Measurements from ENCODE around the gene TOR1B. TPM values are rescaled to one million over a fixed set of nuclear protein-coding genes. Genes with fewer than 3 reads are reported as not detected.
A peak's percentile ranks its signal among the peaks of the same experiment; 100 is the strongest.
"Not testable (repeated sequence)": the region's sequence is repeated elsewhere in the genome, so short reads cannot be mapped to it uniquely, and the experiment has no call there.

The TOR1B gene
- polyA plus RNA-seq, 1 experiment: 31.0 TPM

- CTCF ChIA-PET: interaction anchor here (0.6 to 1.5 kb wide), 5 partner anchors 24 to 1890 kb away, joined by 3 to 6 read pairs (median 4); no protein-coding TSS in a partner anchor
- no peak for DNase-seq (ENCODE audit: low read depth, low spot score)
- Histone ChIP-seq H3K9me3 (ENCODE audit: control insufficient read depth, insufficient read depth, low read length) (no peaks in the 10 kb centered on the region), H3K27me3 (ENCODE audit: control insufficient read depth, insufficient read depth, low read length) (peaks cover under 1% of the 10 kb centered on the region), H3K4me3 (ENCODE audit: low read depth, low read length) (no peak overlapping the region), H3K27ac (ENCODE audit: low read depth, low read length) (no peak overlapping the region)
- POLR2A ChIA-PET: interaction anchor here (1.1 kb wide), 1 partner anchor 18 kb away, joined by 3 read pairs; no protein-coding TSS in a partner anchor
- TF ChIP-seq CTCF (IDR thresholded peaks at IDR 0.05; ENCODE audit: low read depth, low read length): no peak
These were observed 43.7 kb upstream of the TOR1B start for GRCh38 chr9:129759319-129759718.

GRCh38 chr9:129759804-129760502, 43.0 kb upstream of the TOR1B start:
- no peak overlapping the region for H3K27ac ChIP-seq (ENCODE audit: low read depth, low read length)

GRCh38 chr9:129760784-129761183, 42.2 kb upstream of the TOR1B start:
- ChIA-PET CTCF (interaction anchor here (0.6 to 2.1 kb wide), 4 partner anchors 17 to 132 kb away, joined by 3 to 10 read pairs (median 4); no protein-coding TSS in a partner anchor), POLR2A (interaction anchor here (1.6 to 2.5 kb wide), 3 partner anchors 8 to 21 kb away, joined by 11 to 22 read pairs (median 14); partner anchors contain the start of gene PTGES)
- not testable (repeated sequence) for H3K27me3 ChIP-seq (ENCODE audit: control insufficient read depth, insufficient read depth, low read length); DNase-seq (ENCODE audit: low read depth, low spot score); H3K9me3 ChIP-seq (ENCODE audit: control insufficient read depth, insufficient read depth, low read length); H3K4me3 ChIP-seq (ENCODE audit: low read depth, low read length)
- H3K27ac ChIP-seq (ENCODE audit: low read depth, low read length): peak overlapping the region; percentile 97

More at GRCh38 chr9:129759804-129760502, 43.0 kb upstream of the TOR1B start:
- no peaks in the 10 kb centered on the region for H3K9me3 ChIP-seq (ENCODE audit: control insufficient read depth, insufficient read depth, low read length)
- CTCF ChIA-PET: interaction anchor here (0.6 to 1.5 kb wide), 9 partner anchors 14 to 1890 kb away, joined by 3 to 6 read pairs (median 4); no protein-coding TSS in a partner anchor
- no peaks in the 10 kb centered on the region for H3K27me3 ChIP-seq (ENCODE audit: control insufficient read depth, insufficient read depth, low read length)
- no peak for DNase-seq (ENCODE audit: low read depth, low spot score)
- TF ChIP-seq CTCF (IDR thresholded peaks at IDR 0.05; ENCODE audit: low read depth, low read length): no peak
- POLR2A ChIA-PET: interaction anchor here (1.1 kb wide), 1 partner anchor 17 kb away, joined by 3 read pairs; no protein-coding TSS in a partner anchor
- H3K4me3 ChIP-seq (ENCODE audit: low read depth, low read length): no peak overlapping the region

GRCh38 chr9:129761293-129761900, 41.6 kb upstream of the TOR1B start:
- Histone ChIP-seq H3K27ac (ENCODE audit: low read depth, low read length) (peak overlapping the region; percentile 97), H3K9me3 (ENCODE audit: control insufficient read depth, insufficient read depth, low read length) (no peaks in the 10 kb centered on the region), H3K4me3 (ENCODE audit: low read depth, low read length) (peak overlapping the region; percentile 34; the same call in 1 of the 2 replicates), H3K27me3 (ENCODE audit: control insufficient read depth, insufficient read depth, low read length) (no peaks in the 10 kb centered on the region)
- no peak for TF ChIP-seq CTCF (IDR thresholded peaks at IDR 0.05; ENCODE audit: low read depth, low read length)
- CTCF ChIA-PET: interaction anchor here (0.6 to 2.1 kb wide), 3 partner anchors 23 to 119 kb away, joined by 3 to 10 read pairs (median 6); no protein-coding TSS in a partner anchor
- peak; percentile 84 for DNase-seq (ENCODE audit: low read depth, low spot score)
- POLR2A ChIA-PET: interaction anchor here (0.6 to 2.5 kb wide), 8 partner anchors 8 to 950 kb away, joined by 3 to 22 read pairs (median 5); partner anchors contain the start of gene PTGES

GRCh38 chr9:129761901-129762369, 41.0 kb upstream of the TOR1B start:
- peak overlapping the region; percentile 97 for H3K27ac ChIP-seq (ENCODE audit: low read depth, low read length)
- no peaks in the 10 kb centered on the region for H3K9me3 ChIP-seq (ENCODE audit: control insufficient read depth, insufficient read depth, low read length)
- ChIA-PET POLR2A (interaction anchor here (0.6 to 2.5 kb wide), 9 partner anchors 9 to 1517 kb away, joined by 3 to 22 read pairs (median 5); partner anchors contain the start of gene PTGES), CTCF (interaction anchor here (0.6 to 2.1 kb wide), 3 partner anchors 22 to 119 kb away, joined by 3 to 10 read pairs (median 6); no protein-coding TSS in a partner anchor)
- DNase-seq (ENCODE audit: low read depth, low spot score): peak; percentile 55
- peak overlapping the region; percentile 34 for H3K4me3 ChIP-seq (ENCODE audit: low read depth, low read length)
- no peak for TF ChIP-seq CTCF (IDR thresholded peaks at IDR 0.05; ENCODE audit: low read depth, low read length)
- H3K27me3 ChIP-seq (ENCODE audit: control insufficient read depth, insufficient read depth, low read length): no peaks in the 10 kb centered on the region

- CTCF ChIA-PET: interaction anchor here (1.0 to 2.1 kb wide), 4 partner anchors 21 to 120 kb away, joined by 3 to 10 read pairs (median 7); no protein-coding TSS in a partner anchor
- DNase-seq (ENCODE audit: low read depth, low spot score): peak; percentile 77
- H3K27ac ChIP-seq (ENCODE audit: low read depth, low read length): peak overlapping the region; percentile 97
- not testable (repeated sequence) for H3K4me3 ChIP-seq (ENCODE audit: low read depth, low read length); H3K9me3 ChIP-seq (ENCODE audit: control insufficient read depth, insufficient read depth, low read length); H3K27me3 ChIP-seq (ENCODE audit: control insufficient read depth, insufficient read depth, low read length)
- POLR2A ChIA-PET: interaction anchor here (0.6 to 2.5 kb wide), 10 partner anchors 9 to 1517 kb away, joined by 3 to 22 read pairs (median 7); partner anchors contain the start of gene PTGES
These were observed 40.5 kb upstream of the TOR1B start for GRCh38 chr9:129762370-129762984.
